K562 (cell line): ENCODE results near the gene FAM89B. TPM values are rescaled to one million over a fixed set of nuclear protein-coding genes. Genes with fewer than 3 reads are reported as not detected.

Experiments used
- BMI1 ChIP-seq: fragments of 150-350 bp; IDR thresholded peaks from 2 replicates; pipeline ENCODE4 v1.6.1; 2014; ENCODE audit warnings: low read length
- CBX2 ChIP-seq: fragments of 200-600 bp; sonication (generic); IDR thresholded peaks from one replicate; pipeline ENCODE4 v1.6.1; 2012; ENCODE audit warnings: mild to moderate bottlenecking, low read length, inconsistent platforms; ENCODE audit not compliant: insufficient read depth, poor library complexity, severe bottlenecking
- CREBBP ChIP-seq: IDR thresholded peaks from one replicate; pipeline ENCODE4 v1.6.1; 2012; ENCODE audit warnings: low read depth, mild to moderate bottlenecking, control low read depth, inconsistent platforms, low read length
- FIP1L1 ChIP-seq: fragments of 200-400 bp; formaldehyde crosslinking; IDR thresholded peaks from 2 replicates; pipeline ENCODE4 v1.6.1; 2018; ENCODE audit warnings: mild to moderate bottlenecking, low read depth, low read length; ENCODE audit not compliant: poor library complexity, severe bottlenecking
- FOXK1 ChIP-seq: sonication (generic); formaldehyde crosslinking; IDR thresholded peaks from 2 replicates; pipeline ENCODE4 v1.8.0; 2022; ENCODE audit warnings: missing genetic modification reagents, mild to moderate bottlenecking, borderline replicate concordance
- KAT8 ChIP-seq: fragments of 450-650 bp; IDR thresholded peaks from 2 replicates; pipeline ENCODE4 v1.6.1; 2016; ENCODE audit warnings: low read depth, mild to moderate bottlenecking
- NR2C2 ChIP-seq, 2 experiments: fragments of 200-800 bp in 1 of 2; sonication (Bioruptor generic) in 1 of 2; sonication (generic) in 1 of 2; formaldehyde crosslinking in 1 of 2; IDR thresholded peaks; 2 replicates each; pipeline versions ENCODE4 v1.6.1 to v1.8.0; 2016 to 2022; ENCODE audit warnings: mild to moderate bottlenecking in 1 of 2, missing compliant biosample characterization in 1 of 2, missing genetic modification characterization in 1 of 2, missing genetic modification reagents in 1 of 2
- PHF8 ChIP-seq: fragments of 200-600 bp; sonication (generic); IDR thresholded peaks from 2 replicates; pipeline ENCODE4 v1.6.1; 2012; ENCODE audit warnings: mixed run types, mild to moderate bottlenecking, inconsistent platforms, low read length, moderate library complexity, borderline replicate concordance
- RBM25 ChIP-seq: fragments of 200-400 bp; formaldehyde crosslinking; IDR thresholded peaks from 2 replicates; pipeline ENCODE4 v1.6.1; 2018; ENCODE audit warnings: low read length, low read depth, moderate library complexity; ENCODE audit not compliant: severe bottlenecking
- SAFB2 ChIP-seq: fragments of 200-400 bp; formaldehyde crosslinking; IDR thresholded peaks from 2 replicates; pipeline ENCODE4 v1.6.1; 2018; ENCODE audit warnings: borderline replicate concordance, low read length, low read depth, moderate library complexity; ENCODE audit not compliant: severe bottlenecking
- STAT5B ChIP-seq: fragments of 250-450 bp; sonication (Bioruptor Pico); IDR thresholded peaks from 2 replicates; pipeline ENCODE4 v1.8.0; 2021; ENCODE audit warnings: mild to moderate bottlenecking, inconsistent platforms
- TCF3 ChIP-seq: sonication (generic); formaldehyde crosslinking; IDR thresholded peaks from 2 replicates; pipeline ENCODE4 v1.4.0; 2020; ENCODE audit warnings: mild to moderate bottlenecking, missing genetic modification reagents
- ZKSCAN1 ChIP-seq: fragments of 150-350 bp; IDR thresholded peaks from 2 replicates; pipeline ENCODE4 v1.6.1; 2016; ENCODE audit warnings: low read depth, low read length
- ZNF24 ChIP-seq: fragments of 450-650 bp; IDR thresholded peaks from 2 replicates; pipeline ENCODE4 v1.6.1; 2016
- polyA plus RNA-seq, 8 experiments: library from polyadenylated mRNA; depleted of rRNA in 4 of 8; stranded (reverse) in 5 of 8; unstranded in 3 of 8; fragments of >200 nt; fragmentation: Nextera tagmentation in 2 of 8; fragmentation: Illumina TruSeq in 1 of 8; extraction: Ambion mirVana in 2 of 8; extraction: Trizol in 1 of 8; gene quantifications; 2 replicates each; pipeline versions ENCODE4 v1.2.1 to v1.2.3, GENCODE V29; 2011 to 2014; ENCODE audit warnings: inconsistent platforms in 1 of 8, missing spikeins in 1 of 8
- total RNA-seq, 7 experiments: library from RNA; depleted of rRNA in 6 of 7; stranded (reverse); fragments of >200 nt in 6 of 7; fragmentation: Illumina TruSeq in 2 of 7; extraction: Trizol in 2 of 7; gene quantifications; 2 replicates each; pipeline versions ENCODE4 v1.2.1 to v1.2.3, GENCODE V29; 2011 to 2021; ENCODE audit warnings: low replicate concordance in 1 of 7
- TF ChIP-seq, protein P1 (sequence below): fragments of 450-650 bp; IDR thresholded peaks from 2 replicates; pipeline ENCODE4 v1.6.1; 2016; ENCODE audit warnings: borderline replicate concordance
- TF ChIP-seq, protein P2 (sequence below): fragments of 250-450 bp; sonication (Bioruptor Pico); IDR thresholded peaks from 2 replicates; pipeline ENCODE4 v1.9.0; 2021; ENCODE audit warnings: mild to moderate bottlenecking
- TF ChIP-seq, protein P3 (sequence below): sonication (generic); formaldehyde crosslinking; IDR thresholded peaks from 2 replicates; pipeline ENCODE4 v1.9.0; 2022; ENCODE audit warnings: mild to moderate bottlenecking, missing genetic modification reagents
- TF ChIP-seq, protein P4 (sequence below): sonication (generic); formaldehyde crosslinking; IDR thresholded peaks from 2 replicates; pipeline ENCODE4 v1.8.0; 2022; ENCODE audit warnings: mild to moderate bottlenecking, missing genetic modification reagents
- TF ChIP-seq, protein P5 (sequence below): sonication (generic); formaldehyde crosslinking; IDR thresholded peaks from 2 replicates; pipeline ENCODE4 v1.8.1; 2023; ENCODE audit warnings: mild to moderate bottlenecking, missing genetic modification reagents, moderate library complexity

FAM89B gene
- total and polyA plus RNA-seq, 9 of the 15 experiments (the other 6 are each of a cell fraction or from before 2014, with no cell fraction given) = 0.32 to 27.6 (median 11.9) TPM

DNA sequence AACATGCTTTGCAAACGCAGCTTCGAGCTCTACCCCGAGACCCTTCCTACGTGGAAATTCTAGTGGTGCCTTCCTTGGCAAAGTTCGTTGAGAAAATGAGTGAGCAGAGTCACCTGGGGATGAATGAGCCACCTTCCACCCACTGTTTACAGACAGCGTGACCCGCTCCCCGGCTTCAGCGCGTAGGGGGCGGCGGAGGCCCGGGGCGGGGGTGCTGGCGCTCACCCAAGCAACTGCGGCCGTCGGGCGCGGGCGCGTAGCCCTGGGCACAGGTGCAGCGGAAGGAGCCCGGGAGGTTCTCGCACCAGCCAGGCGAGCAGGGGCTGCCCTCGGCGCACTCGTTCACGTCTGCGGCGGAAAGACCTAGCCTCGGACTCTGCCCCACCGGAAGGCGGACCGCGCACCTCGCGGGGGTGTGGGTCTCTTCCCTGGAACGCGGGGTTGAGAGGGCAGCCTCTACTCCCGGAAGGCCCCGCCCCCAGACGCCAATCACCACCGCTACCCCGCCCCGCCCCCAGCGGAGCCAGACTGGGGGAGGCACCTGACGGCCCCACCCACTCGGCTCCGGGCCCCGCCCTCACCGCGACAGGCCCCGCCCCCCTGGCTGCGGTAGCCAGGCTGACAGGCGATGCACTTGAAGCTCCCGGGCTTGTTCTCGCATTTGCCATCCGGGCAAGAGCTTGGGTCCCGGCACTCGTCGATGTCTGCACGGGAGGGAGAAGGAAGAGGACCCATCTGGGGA lies 25.9 kb upstream of the FAM89B start (continued):
- 0 out of 2 replicates have a peak, but pooled peaks have one; percentile 15 for TF ChIP-seq NR2C2 (CRISPR knock-in tag; IDR thresholded peaks at IDR 0.05)
- peak; percentile 75; the same call in 1 of the 2 replicates for TF ChIP-seq NR2C2 (tag; IDR thresholded peaks at IDR 0.05)
- no peak for TF ChIP-seq SAFB2
- TF ChIP-seq STAT5B (CRISPR knock-in tag) = no peak
- TF ChIP-seq, protein P1, sequence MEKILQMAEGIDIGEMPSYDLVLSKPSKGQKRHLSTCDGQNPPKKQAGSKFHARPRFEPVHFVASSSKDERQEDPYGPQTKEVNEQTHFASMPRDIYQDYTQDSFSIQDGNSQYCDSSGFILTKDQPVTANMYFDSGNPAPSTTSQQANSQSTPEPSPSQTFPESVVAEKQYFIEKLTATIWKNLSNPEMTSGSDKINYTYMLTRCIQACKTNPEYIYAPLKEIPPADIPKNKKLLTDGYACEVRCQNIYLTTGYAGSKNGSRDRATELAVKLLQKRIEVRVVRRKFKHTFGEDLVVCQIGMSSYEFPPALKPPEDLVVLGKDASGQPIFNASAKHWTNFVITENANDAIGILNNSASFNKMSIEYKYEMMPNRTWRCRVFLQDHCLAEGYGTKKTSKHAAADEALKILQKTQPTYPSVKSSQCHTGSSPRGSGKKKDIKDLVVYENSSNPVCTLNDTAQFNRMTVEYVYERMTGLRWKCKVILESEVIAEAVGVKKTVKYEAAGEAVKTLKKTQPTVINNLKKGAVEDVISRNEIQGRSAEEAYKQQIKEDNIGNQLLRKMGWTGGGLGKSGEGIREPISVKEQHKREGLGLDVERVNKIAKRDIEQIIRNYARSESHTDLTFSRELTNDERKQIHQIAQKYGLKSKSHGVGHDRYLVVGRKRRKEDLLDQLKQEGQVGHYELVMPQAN = no peak
- no peak for TF ChIP-seq RBM25
- TF ChIP-seq, protein P2, sequence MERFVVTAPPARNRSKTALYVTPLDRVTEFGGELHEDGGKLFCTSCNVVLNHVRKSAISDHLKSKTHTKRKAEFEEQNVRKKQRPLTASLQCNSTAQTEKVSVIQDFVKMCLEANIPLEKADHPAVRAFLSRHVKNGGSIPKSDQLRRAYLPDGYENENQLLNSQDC (CRISPR knock-in tag) = no peak
- TF ChIP-seq BMI1 = no peak
- TF ChIP-seq, protein P3, sequence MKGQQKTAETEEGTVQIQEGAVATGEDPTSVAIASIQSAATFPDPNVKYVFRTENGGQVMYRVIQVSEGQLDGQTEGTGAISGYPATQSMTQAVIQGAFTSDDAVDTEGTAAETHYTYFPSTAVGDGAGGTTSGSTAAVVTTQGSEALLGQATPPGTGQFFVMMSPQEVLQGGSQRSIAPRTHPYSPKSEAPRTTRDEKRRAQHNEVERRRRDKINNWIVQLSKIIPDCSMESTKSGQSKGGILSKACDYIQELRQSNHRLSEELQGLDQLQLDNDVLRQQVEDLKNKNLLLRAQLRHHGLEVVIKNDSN = no peak
- TF ChIP-seq CBX2 = no peak
- TF ChIP-seq CREBBP = no peak
- no peak for TF ChIP-seq ZNF24
- no peak for TF ChIP-seq FOXK1 (CRISPR knock-in tag)
- TF ChIP-seq FIP1L1 = no peak
- no peak for TF ChIP-seq TCF3 (CRISPR knock-in tag)
- TF ChIP-seq, protein P4, sequence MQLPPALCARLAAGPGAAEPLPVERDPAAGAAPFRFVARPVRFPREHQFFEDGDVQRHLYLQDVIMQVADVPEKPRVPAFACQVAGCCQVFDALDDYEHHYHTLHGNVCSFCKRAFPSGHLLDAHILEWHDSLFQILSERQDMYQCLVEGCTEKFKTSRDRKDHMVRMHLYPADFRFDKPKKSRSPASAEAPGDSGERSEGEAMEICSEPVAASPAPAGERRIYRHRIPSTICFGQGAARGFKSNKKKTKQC (CRISPR knock-in tag) = no peak
- TF ChIP-seq ZKSCAN1 = no peak
- TF ChIP-seq, protein P5, sequence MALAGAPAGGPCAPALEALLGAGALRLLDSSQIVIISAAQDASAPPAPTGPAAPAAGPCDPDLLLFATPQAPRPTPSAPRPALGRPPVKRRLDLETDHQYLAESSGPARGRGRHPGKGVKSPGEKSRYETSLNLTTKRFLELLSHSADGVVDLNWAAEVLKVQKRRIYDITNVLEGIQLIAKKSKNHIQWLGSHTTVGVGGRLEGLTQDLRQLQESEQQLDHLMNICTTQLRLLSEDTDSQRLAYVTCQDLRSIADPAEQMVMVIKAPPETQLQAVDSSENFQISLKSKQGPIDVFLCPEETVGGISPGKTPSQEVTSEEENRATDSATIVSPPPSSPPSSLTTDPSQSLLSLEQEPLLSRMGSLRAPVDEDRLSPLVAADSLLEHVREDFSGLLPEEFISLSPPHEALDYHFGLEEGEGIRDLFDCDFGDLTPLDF = 0 out of 2 replicates have a peak, but pooled peaks have one; percentile 24
- TF ChIP-seq PHF8 = peak; percentile 53; the same call in 1 of the 2 replicates
- TF ChIP-seq KAT8 = no peak
